Measurements from ENCODE around the gene CCNG1.
A peak's percentile ranks its signal among the peaks of the same experiment; 100 is the strongest.
"Not testable (repeated sequence)": the region's sequence is repeated elsewhere in the genome, so short reads cannot be mapped to it uniquely, and the experiment has no call there.

CCNG1 gene

DNA sequence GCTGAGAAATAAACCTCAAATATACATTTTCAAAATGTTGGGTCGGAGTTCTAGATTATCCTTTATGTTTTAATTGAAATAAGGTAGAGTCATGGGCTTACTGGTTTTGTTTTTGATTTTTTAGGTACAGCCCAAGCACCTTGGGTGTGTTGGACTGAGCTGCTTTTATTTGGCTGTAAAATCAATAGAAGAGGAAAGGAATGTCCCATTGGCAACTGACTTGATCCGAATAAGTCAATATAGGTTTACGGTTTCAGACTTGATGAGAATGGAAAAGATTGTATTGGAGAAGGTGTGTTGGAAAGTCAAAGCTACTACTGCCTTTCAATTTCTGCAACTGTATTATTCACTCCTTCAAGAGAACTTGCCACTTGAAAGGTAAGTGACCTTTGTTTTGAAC lies 3.6 kb downstream of the CCNG1 start:
- no peak for DNase-seq (ENCODE audit: low read depth in 4 of 4, low spot score in 1 of 4)

GRCh38 chr5:163444526-163444925 lies 7.1 kb downstream of the CCNG1 start:
- no peak for DNase-seq (ENCODE audit: low read depth in 4 of 4, low spot score in 1 of 4)

GRCh38 chr5:163445345-163445744 lies 8.0 kb downstream of the CCNG1 start:
- no peak for DNase-seq (ENCODE audit: low read depth in 4 of 4, low spot score in 1 of 4)

DNA sequence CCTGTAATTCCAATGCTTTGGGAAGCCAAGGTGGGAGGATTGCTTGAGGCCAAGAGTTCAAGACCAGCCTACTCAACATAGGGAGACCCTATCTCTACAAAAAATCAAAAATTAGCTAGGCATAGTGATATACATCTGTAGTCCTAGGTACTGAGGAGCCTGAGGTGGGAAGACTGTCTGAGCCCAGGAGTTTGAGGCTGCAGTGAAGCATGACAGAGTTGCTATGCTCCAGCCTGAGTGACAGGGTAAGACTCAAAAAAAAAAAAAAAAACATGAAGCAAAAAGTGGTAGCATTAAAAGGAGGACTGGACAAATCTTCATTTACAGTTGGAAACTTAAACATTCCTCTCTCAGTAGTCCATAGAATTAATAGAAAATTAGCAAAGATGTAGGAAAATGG lies 9.8 kb downstream of the CCNG1 start:
- DNase-seq (ENCODE audit: low read depth in 4 of 4, low spot score in 1 of 4), result no peak

GRCh38 chr5:163447875-163448274 lies 10.5 kb downstream of the CCNG1 start:
- DNase-seq (ENCODE audit: low read depth in 4 of 4, low spot score in 1 of 4), result no peak

GRCh38 chr5:163448491-163448890 lies 11.1 kb downstream of the CCNG1 start:
- no peak for DNase-seq (ENCODE audit: low read depth in 4 of 4, low spot score in 1 of 4)

DNA sequence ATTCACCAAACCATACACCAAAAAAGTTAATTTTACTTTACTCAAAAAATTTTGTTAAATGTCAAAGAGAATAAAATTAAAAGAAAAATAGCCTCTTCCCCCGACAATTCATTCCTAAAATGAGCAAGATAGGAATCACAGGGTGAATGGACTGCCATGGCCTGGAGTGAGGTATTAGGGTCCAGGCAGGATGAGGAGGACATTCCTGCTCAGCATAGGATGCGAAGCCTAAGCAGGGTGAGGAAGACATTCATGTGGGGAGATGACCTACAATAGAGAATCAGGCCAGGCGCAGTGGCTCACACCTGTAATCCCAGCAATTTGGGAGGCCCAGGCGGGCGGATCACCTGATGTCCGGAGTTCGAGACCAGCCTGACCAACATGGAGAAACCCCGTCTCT lies 14.1 kb downstream of the CCNG1 start:
- no peak for DNase-seq (ENCODE audit: low read depth in 4 of 4, low spot score in 1 of 4)

DNA sequence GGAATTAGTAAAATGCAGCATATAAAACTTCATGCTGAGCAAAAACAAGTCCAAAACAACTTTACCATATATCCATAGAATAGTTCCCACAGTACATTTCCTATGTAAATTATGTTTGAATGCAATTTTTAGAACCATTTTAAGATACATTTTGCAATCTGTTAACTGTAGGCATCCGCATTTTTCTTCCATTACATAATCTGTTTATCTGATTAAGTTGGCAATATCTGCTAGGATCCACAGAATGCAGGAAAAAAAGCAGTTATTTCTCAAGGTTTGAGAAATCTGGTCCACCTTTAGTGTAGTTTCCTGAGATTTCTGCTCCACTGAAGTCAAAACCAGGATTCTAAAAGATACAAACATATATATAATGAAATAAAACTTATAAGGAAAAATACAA lies 16.3 kb downstream of the CCNG1 start:
- no peak for DNase-seq (ENCODE audit: low read depth in 4 of 4, low spot score in 1 of 4)

GRCh38 chr5:163455406-163455805 lies 18.0 kb downstream of the CCNG1 start:
- not testable (repeated sequence) for DNase-seq (ENCODE audit: low read depth in 4 of 4, low spot score in 1 of 4)

GRCh38 chr5:163456029-163456589 lies 18.7 kb downstream of the CCNG1 start:
- DNase-seq (ENCODE audit: low read depth in 4 of 4, low spot score in 1 of 4), result no peak

GRCh38 chr5:163456840-163457239 lies 19.4 kb downstream of the CCNG1 start:
- DNase-seq (ENCODE audit: low read depth in 4 of 4, low spot score in 1 of 4), result no peak

- no peak for DNase-seq (ENCODE audit: low read depth in 4 of 4, low spot score in 1 of 4)
These were observed 21.5 kb downstream of the CCNG1 start for GRCh38 chr5:163458778-163459385.

DNA sequence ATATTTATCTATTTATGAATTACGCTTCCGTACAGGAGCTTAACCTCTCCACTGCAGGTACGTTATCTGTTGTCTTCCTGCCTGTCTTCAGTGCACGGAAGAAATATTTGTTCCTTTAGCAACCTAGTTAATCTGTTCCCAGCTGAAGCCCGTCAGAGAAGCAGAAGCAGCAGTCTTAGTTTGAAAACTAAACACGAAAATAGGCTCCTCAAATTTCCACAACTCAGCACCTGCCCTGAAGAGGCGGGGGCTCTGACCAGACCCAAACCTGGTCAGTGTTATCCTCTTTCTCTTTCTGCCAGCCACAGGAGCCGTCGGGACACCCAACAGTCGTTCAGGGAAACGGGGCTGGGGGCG lies 22.0 kb downstream of the CCNG1 start:
- no peak for DNase-seq (ENCODE audit: low read depth in 4 of 4, low spot score in 1 of 4)

DNA sequence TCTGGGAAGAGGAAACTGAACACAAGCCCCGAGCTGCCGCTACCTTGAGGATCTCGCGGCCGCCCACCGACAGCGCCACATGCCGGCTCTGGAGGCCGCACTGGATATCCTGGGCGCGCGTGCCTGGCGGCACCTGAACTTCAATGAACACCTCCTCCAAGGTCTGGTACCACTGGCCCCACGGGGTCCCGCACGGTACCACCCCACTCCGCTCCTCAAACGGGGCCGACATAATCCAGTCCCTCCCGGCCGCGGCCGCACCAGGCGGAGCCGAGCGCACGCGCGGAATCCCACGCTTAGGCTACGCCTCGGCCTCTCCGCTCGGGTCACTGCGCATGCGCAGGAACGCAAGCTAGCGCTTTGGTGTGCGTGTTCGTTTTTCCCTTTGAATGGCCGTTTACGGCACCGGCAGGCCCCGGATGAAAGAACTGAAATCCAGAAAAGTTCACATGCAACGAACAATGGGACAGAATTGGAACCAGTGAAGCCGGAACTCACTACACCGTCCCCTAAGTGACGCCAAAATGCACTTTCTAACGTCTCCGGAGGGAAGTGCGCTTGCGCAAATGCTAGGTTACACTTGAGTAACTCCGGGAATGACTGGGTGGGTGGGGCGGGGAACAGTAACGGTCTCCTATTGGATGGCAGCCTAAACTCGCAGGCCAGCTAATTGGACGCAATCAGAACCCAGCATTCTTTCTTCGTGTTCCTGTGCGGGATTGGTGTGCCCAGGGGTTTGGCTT lies 22.6 kb downstream of the CCNG1 start, which contains the start of gene NUDCD2:
NUDCD2 (minus strand) TSS at position 284 of the 743 bp plus-strand sequence; CDS start at position 232, 52 bp downstream.
- DNase-seq (ENCODE audit: low read depth in 4 of 4, low spot score in 1 of 4), result peak; percentile 86 to 96 (median 90)

DNA sequence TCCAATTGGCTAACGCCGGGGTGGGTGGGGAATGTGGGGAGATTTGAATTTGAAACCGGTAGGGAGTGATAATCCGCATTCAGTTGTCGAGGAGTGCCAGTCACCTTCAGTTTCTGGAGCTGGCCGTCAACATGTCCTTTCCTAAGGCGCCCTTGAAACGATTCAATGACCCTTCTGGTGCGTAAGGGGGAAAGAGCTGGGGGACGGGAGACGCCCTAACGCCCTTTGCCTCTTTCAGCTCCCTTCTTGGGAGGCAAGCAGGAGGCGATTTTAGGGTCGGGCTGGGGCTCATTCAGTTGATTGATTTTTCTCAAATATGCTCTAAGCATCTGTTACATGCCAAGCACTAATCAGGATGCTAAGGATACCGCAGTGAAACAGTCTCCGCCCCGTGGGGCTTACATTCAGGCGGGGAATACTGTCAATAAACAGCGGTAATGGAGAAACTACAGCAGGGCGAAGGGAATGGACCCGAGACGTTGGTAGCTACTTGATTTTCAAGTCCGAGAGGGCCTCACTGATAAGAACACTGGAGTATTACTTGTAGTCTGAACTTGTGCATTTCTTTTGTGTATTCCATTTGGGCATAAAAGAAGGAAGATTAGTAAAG lies 23.3 kb downstream of the CCNG1 start, which contains the start of gene HMMR:
HMMR (plus strand) TSS at position 71 of the 610 bp plus-strand sequence; CDS start at position 132, 61 bp downstream.
- DNase-seq (ENCODE audit: low read depth in 4 of 4, low spot score in 1 of 4), result no peak

DNA sequence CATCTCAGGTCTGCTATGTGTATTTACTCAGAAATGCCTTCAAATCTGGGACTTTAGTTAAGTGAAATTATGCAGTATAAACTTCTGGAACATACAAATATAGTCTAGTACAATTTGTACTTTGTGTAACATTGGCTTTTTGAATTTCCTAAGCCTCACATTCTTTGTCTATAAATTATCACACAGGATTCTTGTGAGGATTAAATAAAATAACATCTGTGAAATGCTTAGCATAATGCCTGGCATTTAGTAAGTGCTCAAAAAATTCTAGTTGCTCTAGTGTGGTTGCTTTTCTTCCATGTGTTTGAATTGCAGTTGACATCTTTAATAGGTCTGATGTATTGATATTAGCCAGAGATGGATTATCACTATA lies 25.7 kb downstream of the CCNG1 start:
- no peak for DNase-seq (ENCODE audit: low read depth in 4 of 4, low spot score in 1 of 4)

- no peak for DNase-seq (ENCODE audit: low read depth in 4 of 4, low spot score in 1 of 4)
These were observed 30.3 kb downstream of the CCNG1 start for GRCh38 chr5:163467682-163468081.

GRCh38 chr5:163473635-163474243 lies 36.3 kb downstream of the CCNG1 start:
- DNase-seq (ENCODE audit: low read depth in 4 of 4, low spot score in 1 of 4), result no peak

DNA sequence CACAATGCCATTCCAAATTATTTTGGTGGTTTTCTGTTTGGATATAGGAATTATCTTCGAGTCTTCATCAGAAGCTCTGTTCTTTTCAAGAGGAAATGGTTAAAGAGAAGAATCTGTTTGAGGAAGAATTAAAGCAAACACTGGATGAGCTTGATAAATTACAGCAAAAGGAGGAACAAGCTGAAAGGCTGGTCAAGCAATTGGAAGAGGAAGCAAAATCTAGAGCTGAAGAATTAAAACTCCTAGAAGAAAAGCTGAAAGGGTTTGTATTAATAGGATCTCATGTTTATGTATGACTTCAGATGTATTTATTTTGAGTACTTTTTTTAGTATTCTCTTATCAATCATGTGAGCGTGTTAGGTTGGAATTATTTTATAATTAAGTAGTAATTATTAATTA lies 38.0 kb downstream of the CCNG1 start:
- no peak for DNase-seq (ENCODE audit: low read depth in 4 of 4, low spot score in 1 of 4)

GRCh38 chr5:163478126-163478981 lies 41.0 kb downstream of the CCNG1 start:
- no peak for DNase-seq (ENCODE audit: low read depth in 4 of 4, low spot score in 1 of 4)

GRCh38 chr5:163478982-163479271 lies 41.5 kb downstream of the CCNG1 start:
- no peak for DNase-seq (ENCODE audit: low read depth in 4 of 4, low spot score in 1 of 4)
